BLaER1 (cell line): ENCODE measurements around the gene NTRK2.
A peak's percentile ranks its signal among the peaks of the same experiment; 100 is the strongest.

ENCODE experiments used
- H3K27ac ChIP-seq: shearing (Covaris generic); formaldehyde crosslinking; 2 replicates; pipeline ENCODE4 v1.8.1; 2022
- H3K27me3 ChIP-seq: shearing (Covaris generic); formaldehyde crosslinking; 2 replicates; pipeline ENCODE4 v1.8.1; 2022
- H3K36me3 ChIP-seq: shearing (Covaris generic); formaldehyde crosslinking; 2 replicates; pipeline ENCODE4 v1.8.1; 2022
- H3K4me1 ChIP-seq: shearing (Covaris generic); formaldehyde crosslinking; 2 replicates; pipeline ENCODE4 v1.8.1; 2022
- H3K4me2 ChIP-seq: shearing (Covaris generic); formaldehyde crosslinking; 2 replicates; pipeline ENCODE4 v1.8.1; 2022
- H3K4me3 ChIP-seq: shearing (Covaris generic); formaldehyde crosslinking; 2 replicates; pipeline ENCODE4 v1.8.1; 2022
- H3K9ac ChIP-seq: shearing (Covaris generic); formaldehyde crosslinking; 2 replicates; pipeline ENCODE4 v1.8.1; 2022
- H3K9me3 ChIP-seq: shearing (Covaris generic); formaldehyde crosslinking; 2 replicates; pipeline ENCODE4 v1.8.1; 2022
- H4K20me1 ChIP-seq: shearing (Covaris generic); formaldehyde crosslinking; 2 replicates; pipeline ENCODE4 v1.8.1; 2022
- Cebpa-rat ChIP-seq: shearing (Covaris generic); IDR thresholded peaks from 2 replicates; pipeline ENCODE4 v1.8.1; 2022

Gene NTRK2

GRCh38 chr9:85004818-85005413 is 335.4 kb downstream of the NTRK2 start:
- no peaks in the 10 kb centered on the region for H4K20me1 ChIP-seq
- no peak overlapping the region for H3K27ac ChIP-seq
- TF ChIP-seq Cebpa-rat: no peak
- peaks cover 13% of the 10 kb centered on the region for H3K9me3 ChIP-seq
- no peak overlapping the region for H3K4me2 ChIP-seq
- H3K36me3 ChIP-seq: no peaks in the 10 kb centered on the region
- H3K4me1 ChIP-seq: peaks cover 14% of the 10 kb centered on the region
- H3K4me3 ChIP-seq: no peak overlapping the region
- H3K27me3 ChIP-seq: no peaks in the 10 kb centered on the region
- no peak overlapping the region for H3K9ac ChIP-seq

- H3K4me1 ChIP-seq: peaks cover 16% of the 10 kb centered on the region
- H3K36me3 ChIP-seq: no peaks in the 10 kb centered on the region
- TF ChIP-seq Cebpa-rat: no peak
- no peak overlapping the region for H3K4me3 ChIP-seq
- H3K27me3 ChIP-seq: no peaks in the 10 kb centered on the region
- no peak overlapping the region for H3K4me2 ChIP-seq
- H4K20me1 ChIP-seq: no peaks in the 10 kb centered on the region
- no peaks in the 10 kb centered on the region for H3K9me3 ChIP-seq
- no peak overlapping the region for H3K27ac ChIP-seq
- no peak overlapping the region for H3K9ac ChIP-seq
These were observed 338.2 kb downstream of the NTRK2 start for GRCh38 chr9:85007748-85008147.

GRCh38 chr9:85008215-85008614 is 338.7 kb downstream of the NTRK2 start:
- Histone ChIP-seq H3K9me3 (no peaks in the 10 kb centered on the region), H4K20me1 (no peaks in the 10 kb centered on the region), H3K27me3 (no peaks in the 10 kb centered on the region), H3K4me2 (no peak overlapping the region), H3K9ac (no peak overlapping the region), H3K4me3 (no peak overlapping the region), H3K27ac (no peak overlapping the region), H3K36me3 (no peaks in the 10 kb centered on the region), H3K4me1 (peaks cover 16% of the 10 kb centered on the region)
- no peak for TF ChIP-seq Cebpa-rat

- Histone ChIP-seq H3K27me3 (no peaks in the 10 kb centered on the region), H3K9me3 (no peaks in the 10 kb centered on the region), H3K4me1 (peaks cover 16% of the 10 kb centered on the region), H3K4me2 (peak overlapping the region; percentile 41), H3K27ac (no peak overlapping the region), H3K4me3 (no peak overlapping the region), H3K36me3 (no peaks in the 10 kb centered on the region), H4K20me1 (no peaks in the 10 kb centered on the region), H3K9ac (no peak overlapping the region)
- TF ChIP-seq Cebpa-rat: no peak
These were observed 339.7 kb downstream of the NTRK2 start for GRCh38 chr9:85009251-85009650.

GRCh38 chr9:85013703-85014102 is 344.2 kb downstream of the NTRK2 start:
- no peak overlapping the region for H3K4me2 ChIP-seq
- no peak overlapping the region for H3K4me3 ChIP-seq
- H3K36me3 ChIP-seq: no peaks in the 10 kb centered on the region
- no peak for TF ChIP-seq Cebpa-rat
- no peak overlapping the region for H3K27ac ChIP-seq
- H3K27me3 ChIP-seq: no peaks in the 10 kb centered on the region
- peaks cover 13% of the 10 kb centered on the region for H3K4me1 ChIP-seq
- H3K9me3 ChIP-seq: no peaks in the 10 kb centered on the region
- H4K20me1 ChIP-seq: no peaks in the 10 kb centered on the region
- no peak overlapping the region for H3K9ac ChIP-seq

- no peaks in the 10 kb centered on the region for H3K27me3 ChIP-seq
- H3K9me3 ChIP-seq: no peaks in the 10 kb centered on the region
- H3K27ac ChIP-seq: no peak overlapping the region
- H4K20me1 ChIP-seq: no peaks in the 10 kb centered on the region
- H3K36me3 ChIP-seq: no peaks in the 10 kb centered on the region
- no peak for TF ChIP-seq Cebpa-rat
- H3K4me2 ChIP-seq: no peak overlapping the region
- H3K9ac ChIP-seq: no peak overlapping the region
- H3K4me1 ChIP-seq: peaks cover 7% of the 10 kb centered on the region
- no peak overlapping the region for H3K4me3 ChIP-seq
These were observed 344.8 kb downstream of the NTRK2 start for GRCh38 chr9:85014292-85014691.

- TF ChIP-seq Cebpa-rat: no peak
- Histone ChIP-seq H3K4me2 (no peak overlapping the region), H3K27me3 (no peaks in the 10 kb centered on the region), H4K20me1 (no peaks in the 10 kb centered on the region), H3K27ac (no peak overlapping the region), H3K9me3 (no peaks in the 10 kb centered on the region), H3K4me3 (no peak overlapping the region), H3K36me3 (no peaks in the 10 kb centered on the region), H3K9ac (no peak overlapping the region), H3K4me1 (no peaks in the 10 kb centered on the region)
These were observed 347.0 kb downstream of the NTRK2 start for GRCh38 chr9:85016384-85017006.

- Histone ChIP-seq H3K27me3 (no peaks in the 10 kb centered on the region), H3K27ac (no peak overlapping the region), H4K20me1 (no peaks in the 10 kb centered on the region), H3K9ac (no peak overlapping the region), H3K4me1 (no peaks in the 10 kb centered on the region), H3K9me3 (no peaks in the 10 kb centered on the region), H3K36me3 (no peaks in the 10 kb centered on the region), H3K4me3 (no peak overlapping the region), H3K4me2 (no peak overlapping the region)
- TF ChIP-seq Cebpa-rat: no peak
These were observed 351.3 kb downstream of the NTRK2 start for GRCh38 chr9:85020791-85021190.

- Histone ChIP-seq H3K36me3 (no peaks in the 10 kb centered on the region), H3K27ac (no peak overlapping the region), H3K4me1 (no peaks in the 10 kb centered on the region), H3K9ac (no peak overlapping the region), H3K4me3 (no peak overlapping the region), H3K9me3 (no peaks in the 10 kb centered on the region), H3K4me2 (no peak overlapping the region), H3K27me3 (no peaks in the 10 kb centered on the region), H4K20me1 (no peaks in the 10 kb centered on the region)
- TF ChIP-seq Cebpa-rat: no peak
These were observed 352.2 kb downstream of the NTRK2 start for GRCh38 chr9:85021686-85022085.

- Histone ChIP-seq H3K27ac (no peak overlapping the region), H3K9ac (no peak overlapping the region), H3K4me3 (no peak overlapping the region), H3K27me3 (no peaks in the 10 kb centered on the region), H3K36me3 (no peaks in the 10 kb centered on the region), H3K4me1 (no peaks in the 10 kb centered on the region), H4K20me1 (no peaks in the 10 kb centered on the region), H3K4me2 (no peak overlapping the region), H3K9me3 (no peaks in the 10 kb centered on the region)
- no peak for TF ChIP-seq Cebpa-rat
These were observed 354.8 kb downstream of the NTRK2 start for GRCh38 chr9:85024374-85024773.
